ENCODE measurements around the gene STPG4. TPM values are rescaled to one million over a fixed set of nuclear protein-coding genes. Genes with fewer than 3 reads are reported as not detected.

STPG4 gene
- total RNA-seq, 4 donors from 2014 or later, result 0.64 to 1.2 (median 0.82) TPM; not detected in 1

DNA sequence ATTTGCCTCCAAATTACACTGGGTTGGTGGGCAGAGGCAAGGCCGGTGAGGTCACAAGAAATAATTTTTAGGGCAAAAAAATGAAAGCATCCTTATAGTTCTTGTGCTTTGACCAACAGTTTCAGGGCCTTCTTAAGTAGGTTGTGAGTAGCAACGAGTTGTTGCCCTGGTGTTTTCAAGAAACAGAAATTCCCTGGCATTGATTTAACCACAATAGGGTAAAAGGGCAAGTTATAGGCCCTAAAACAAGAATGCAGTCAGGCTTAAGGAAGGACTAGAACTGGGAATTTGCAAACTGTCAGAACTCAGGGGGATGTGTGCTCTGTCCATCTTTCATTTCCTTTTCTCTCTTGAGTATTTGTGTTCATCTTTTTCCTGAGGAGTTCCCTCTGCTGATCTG is 46.1 kb upstream of the STPG4 start:
- Histone ChIP-seq H3K27ac (no peak overlapping the region), H3K4me1 (peaks cover 0 to 10% (median 1%) of the 10 kb centered on the region in 4 donors), H3K36me3 (no peaks in the 10 kb centered on the region), H3K4me3 (no peak overlapping the region), H3K9me3 (no peaks in the 10 kb centered on the region), H3K27me3 (no peaks in the 10 kb centered on the region)
- 54 to 66% methylated on average over 2 of the region's 2 CpGs for WGBS, 2 donors (ENCODE audit: low coverage in 1 of 2)
- no peak for DNase-seq
- intact Hi-C loops (cut with DNase I; ENCODE audit: low total_unique reads), result no loop called here
- TF ChIP-seq POLR2A (IDR thresholded peaks at IDR 0.05), result no peak
- in situ Hi-C loops (cut with MboI; ENCODE audit: low pct_ligation_motif_present in 1 of 4, low pct_unique_long_range_greater_than_20kb in 1 of 4, low sequenced_read_pairs in 3 of 4), result no loop called here

DNA sequence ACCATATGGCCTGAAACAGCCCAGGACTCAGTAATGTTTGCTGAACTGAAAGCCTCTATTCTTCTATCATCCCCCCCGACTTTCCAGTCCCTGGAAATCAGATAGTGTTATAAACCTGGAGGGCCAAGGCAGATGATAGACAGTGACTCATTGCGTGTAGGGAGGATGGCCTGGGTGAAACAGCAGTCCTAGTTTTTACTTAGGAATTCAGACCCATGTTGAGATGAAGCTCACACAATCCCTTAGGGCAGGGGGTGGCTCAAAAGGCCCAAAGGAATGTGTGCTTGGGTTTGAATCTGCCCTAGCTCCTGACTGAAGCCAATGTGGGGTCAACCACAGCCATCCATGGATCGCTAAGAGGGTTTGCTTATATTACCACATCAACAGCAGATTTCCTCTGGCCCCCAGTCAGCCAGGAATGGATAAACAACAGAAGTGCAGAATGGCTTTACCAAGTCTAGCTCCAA is 43.9 kb upstream of the STPG4 start:
- peaks cover 0 to 3% (median 0%) of the 10 kb centered on the region in 4 donors for H3K4me1 ChIP-seq
- no peaks in the 10 kb centered on the region for H3K9me3 ChIP-seq
- H3K27ac ChIP-seq, result no peak overlapping the region
- in situ Hi-C loops (cut with MboI; ENCODE audit: low pct_ligation_motif_present in 1 of 4, low pct_unique_long_range_greater_than_20kb in 1 of 4, low sequenced_read_pairs in 3 of 4) (no loop called here), intact Hi-C loops (cut with DNase I; ENCODE audit: low total_unique reads) (no loop called here)
- DNase-seq, result no peak
- 74 to 90% methylated on average over 2 to 3 of the region's 3 CpGs for WGBS, 2 donors (ENCODE audit: low coverage in 1 of 2)
- TF ChIP-seq POLR2AphosphoS5 (IDR thresholded peaks at IDR 0.05) (no peak), POLR2A (IDR thresholded peaks at IDR 0.05) (no peak), CTCF (IDR thresholded peaks at IDR 0.05) (no peak), EP300 (IDR thresholded peaks at IDR 0.05; ENCODE audit: low read depth) (no peak)
- H3K36me3 ChIP-seq, result no peaks in the 10 kb centered on the region
- H3K27me3 ChIP-seq, result no peaks in the 10 kb centered on the region
- no peak overlapping the region for H3K4me3 ChIP-seq

DNA sequence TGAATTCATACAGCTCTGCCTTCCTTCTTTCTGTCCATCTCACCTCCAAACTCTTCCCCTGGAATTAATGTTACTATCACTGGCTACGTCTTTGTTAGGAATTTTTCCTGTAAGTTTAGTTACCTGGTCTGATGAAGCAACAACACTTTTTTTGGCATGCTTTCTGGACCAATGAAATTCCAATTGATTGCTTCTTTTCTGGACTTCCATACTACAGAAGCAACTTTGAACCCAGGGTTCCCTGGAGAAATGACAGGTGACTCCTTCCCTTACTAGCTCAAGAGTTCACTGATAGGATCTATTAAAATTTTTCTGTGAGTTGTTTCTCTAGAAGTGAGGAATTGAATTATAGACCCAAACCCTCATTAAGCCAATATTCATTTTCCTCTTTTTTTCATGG is 41.4 kb upstream of the STPG4 start:
- intact Hi-C loops (cut with DNase I; ENCODE audit: low total_unique reads), result no loop called here
- in situ Hi-C loops (cut with MboI; ENCODE audit: low pct_ligation_motif_present in 1 of 4, low pct_unique_long_range_greater_than_20kb in 1 of 4, low sequenced_read_pairs in 3 of 4), result no loop called here
- H3K36me3 ChIP-seq, result no peaks in the 10 kb centered on the region
- no peaks in the 10 kb centered on the region for H3K27me3 ChIP-seq
- no peak overlapping the region for H3K27ac ChIP-seq
- no peaks in the 10 kb centered on the region for H3K9me3 ChIP-seq
- 90 to 100% methylated on average over 1 of the region's 1 CpG for WGBS, 2 donors (ENCODE audit: low coverage in 1 of 2)
- peaks cover 7 to 16% (median 10%) of the 10 kb centered on the region in 4 donors for H3K4me1 ChIP-seq
- DNase-seq, result no peak
- TF ChIP-seq CTCF (IDR thresholded peaks at IDR 0.05) (no peak), POLR2A (IDR thresholded peaks at IDR 0.05) (no peak), EP300 (IDR thresholded peaks at IDR 0.05; ENCODE audit: low read depth) (no peak), POLR2AphosphoS5 (IDR thresholded peaks at IDR 0.05) (no peak)
- no peak overlapping the region for H3K4me3 ChIP-seq

- intact Hi-C loops (cut with DNase I; ENCODE audit: low total_unique reads), result no loop called here
- Histone ChIP-seq H3K27ac (no peak overlapping the region), H3K4me1 (peaks cover 8 to 16% (median 10%) of the 10 kb centered on the region in 4 donors), H3K27me3 (no peaks in the 10 kb centered on the region), H3K9me3 (no peaks in the 10 kb centered on the region), H3K36me3 (no peaks in the 10 kb centered on the region), H3K4me3 (no peak overlapping the region)
- WGBS, 2 donors (ENCODE audit: low coverage in 1 of 2), result 83 to 86% methylated on average over 2 of the region's 2 CpGs
- DNase-seq, result no peak
- in situ Hi-C loops (cut with MboI; ENCODE audit: low pct_ligation_motif_present in 1 of 4, low pct_unique_long_range_greater_than_20kb in 1 of 4, low sequenced_read_pairs in 3 of 4), result no loop called here
- TF ChIP-seq CTCF (IDR thresholded peaks at IDR 0.05) (no peak), EP300 (IDR thresholded peaks at IDR 0.05; ENCODE audit: low read depth) (no peak), POLR2AphosphoS5 (IDR thresholded peaks at IDR 0.05) (no peak), POLR2A (IDR thresholded peaks at IDR 0.05) (no peak)
Observed at GRCh38 chr2:47196046-47196445, 40.9 kb upstream of the STPG4 start.

- no peak for DNase-seq
- intact Hi-C loops (cut with DNase I; ENCODE audit: low total_unique reads) (no loop called here), in situ Hi-C loops (cut with MboI; ENCODE audit: low pct_ligation_motif_present in 1 of 4, low pct_unique_long_range_greater_than_20kb in 1 of 4, low sequenced_read_pairs in 3 of 4) (no loop called here)
- Histone ChIP-seq H3K9me3 (no peaks in the 10 kb centered on the region), H3K4me3 (no peak overlapping the region), H3K4me1 (peaks cover 10 to 22% (median 13%) of the 10 kb centered on the region in 4 donors), H3K36me3 (no peaks in the 10 kb centered on the region), H3K27me3 (no peaks in the 10 kb centered on the region), H3K27ac (no peak overlapping the region)
- TF ChIP-seq POLR2AphosphoS5 (IDR thresholded peaks at IDR 0.05) (no peak), CTCF (IDR thresholded peaks at IDR 0.05) (no peak)
- 88 to 90% methylated on average over 2 to 3 of the region's 3 CpGs for WGBS, 2 donors (ENCODE audit: low coverage in 1 of 2)
Observed at GRCh38 chr2:47195148-47195547, 40.0 kb upstream of the STPG4 start.

Data from transverse colon (tissue), 4 donors.